Measurements from ENCODE around the gene SLC22A23. TPM values are rescaled to one million over a fixed set of nuclear protein-coding genes. Genes with fewer than 3 reads are reported as not detected.

The SLC22A23 gene
- total and polyA plus RNA-seq, 4 donors, result 4.9 to 45.4 (median 19.7) TPM

- no peaks in the 10 kb centered on the region for H3K36me3 ChIP-seq (ENCODE audit: control insufficient read depth in 4 of 4, insufficient read depth in 3 of 4, low read depth in 1 of 4, low read length in 3 of 4)
- no peak overlapping the region for H3K9ac ChIP-seq (ENCODE audit: low read depth in 1 of 2, low read length in 2 of 2)
- 80% methylated on average over 8 of the region's 8 CpGs for WGBS
- no peaks in the 10 kb centered on the region for H3K27me3 ChIP-seq (ENCODE audit: control insufficient read depth in 4 of 4, insufficient read depth in 4 of 4, low read length in 3 of 4)
- TF ChIP-seq TAF1 (conservative IDR thresholded peaks at IDR 0.05) (no peak), ATF3 (IDR thresholded peaks at IDR 0.05) (peak; percentile 50), JUND (IDR thresholded peaks at IDR 0.05) (peak; percentile 14 to 48), FOXA1 (IDR thresholded peaks at IDR 0.05) (no peak), HNF4A (conservative IDR thresholded peaks at IDR 0.05) (peak in 1 of 2 donors; percentile 28), GABPA (IDR thresholded peaks at IDR 0.05 in 1 of 2, conservative IDR thresholded peaks at IDR 0.05 in 1 of 2) (no peak), FOXA2 (IDR thresholded peaks at IDR 0.05) (no peak), NR2F2 (IDR thresholded peaks at IDR 0.05) (no peak), RAD21 (IDR thresholded peaks at IDR 0.05) (no peak), MAX (IDR thresholded peaks at IDR 0.05) (no peak), SP1 (IDR thresholded peaks at IDR 0.05) (no peak), EGR1 (IDR thresholded peaks at IDR 0.05; ENCODE audit: low read depth in 2 of 2) (no peak)
- TF ChIP-seq, protein P1, sequence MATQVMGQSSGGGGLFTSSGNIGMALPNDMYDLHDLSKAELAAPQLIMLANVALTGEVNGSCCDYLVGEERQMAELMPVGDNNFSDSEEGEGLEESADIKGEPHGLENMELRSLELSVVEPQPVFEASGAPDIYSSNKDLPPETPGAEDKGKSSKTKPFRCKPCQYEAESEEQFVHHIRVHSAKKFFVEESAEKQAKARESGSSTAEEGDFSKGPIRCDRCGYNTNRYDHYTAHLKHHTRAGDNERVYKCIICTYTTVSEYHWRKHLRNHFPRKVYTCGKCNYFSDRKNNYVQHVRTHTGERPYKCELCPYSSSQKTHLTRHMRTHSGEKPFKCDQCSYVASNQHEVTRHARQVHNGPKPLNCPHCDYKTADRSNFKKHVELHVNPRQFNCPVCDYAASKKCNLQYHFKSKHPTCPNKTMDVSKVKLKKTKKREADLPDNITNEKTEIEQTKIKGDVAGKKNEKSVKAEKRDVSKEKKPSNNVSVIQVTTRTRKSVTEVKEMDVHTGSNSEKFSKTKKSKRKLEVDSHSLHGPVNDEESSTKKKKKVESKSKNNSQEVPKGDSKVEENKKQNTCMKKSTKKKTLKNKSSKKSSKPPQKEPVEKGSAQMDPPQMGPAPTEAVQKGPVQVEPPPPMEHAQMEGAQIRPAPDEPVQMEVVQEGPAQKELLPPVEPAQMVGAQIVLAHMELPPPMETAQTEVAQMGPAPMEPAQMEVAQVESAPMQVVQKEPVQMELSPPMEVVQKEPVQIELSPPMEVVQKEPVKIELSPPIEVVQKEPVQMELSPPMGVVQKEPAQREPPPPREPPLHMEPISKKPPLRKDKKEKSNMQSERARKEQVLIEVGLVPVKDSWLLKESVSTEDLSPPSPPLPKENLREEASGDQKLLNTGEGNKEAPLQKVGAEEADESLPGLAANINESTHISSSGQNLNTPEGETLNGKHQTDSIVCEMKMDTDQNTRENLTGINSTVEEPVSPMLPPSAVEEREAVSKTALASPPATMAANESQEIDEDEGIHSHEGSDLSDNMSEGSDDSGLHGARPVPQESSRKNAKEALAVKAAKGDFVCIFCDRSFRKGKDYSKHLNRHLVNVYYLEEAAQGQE (IDR thresholded peaks at IDR 0.05), result no peak
- TF ChIP-seq, protein P2, sequence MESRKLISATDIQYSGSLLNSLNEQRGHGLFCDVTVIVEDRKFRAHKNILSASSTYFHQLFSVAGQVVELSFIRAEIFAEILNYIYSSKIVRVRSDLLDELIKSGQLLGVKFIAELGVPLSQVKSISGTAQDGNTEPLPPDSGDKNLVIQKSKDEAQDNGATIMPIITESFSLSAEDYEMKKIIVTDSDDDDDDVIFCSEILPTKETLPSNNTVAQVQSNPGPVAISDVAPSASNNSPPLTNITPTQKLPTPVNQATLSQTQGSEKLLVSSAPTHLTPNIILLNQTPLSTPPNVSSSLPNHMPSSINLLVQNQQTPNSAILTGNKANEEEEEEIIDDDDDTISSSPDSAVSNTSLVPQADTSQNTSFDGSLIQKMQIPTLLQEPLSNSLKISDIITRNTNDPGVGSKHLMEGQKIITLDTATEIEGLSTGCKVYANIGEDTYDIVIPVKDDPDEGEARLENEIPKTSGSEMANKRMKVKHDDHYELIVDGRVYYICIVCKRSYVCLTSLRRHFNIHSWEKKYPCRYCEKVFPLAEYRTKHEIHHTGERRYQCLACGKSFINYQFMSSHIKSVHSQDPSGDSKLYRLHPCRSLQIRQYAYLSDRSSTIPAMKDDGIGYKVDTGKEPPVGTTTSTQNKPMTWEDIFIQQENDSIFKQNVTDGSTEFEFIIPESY (IDR thresholded peaks at IDR 0.05), result no peak
- TF ChIP-seq, protein P3, sequence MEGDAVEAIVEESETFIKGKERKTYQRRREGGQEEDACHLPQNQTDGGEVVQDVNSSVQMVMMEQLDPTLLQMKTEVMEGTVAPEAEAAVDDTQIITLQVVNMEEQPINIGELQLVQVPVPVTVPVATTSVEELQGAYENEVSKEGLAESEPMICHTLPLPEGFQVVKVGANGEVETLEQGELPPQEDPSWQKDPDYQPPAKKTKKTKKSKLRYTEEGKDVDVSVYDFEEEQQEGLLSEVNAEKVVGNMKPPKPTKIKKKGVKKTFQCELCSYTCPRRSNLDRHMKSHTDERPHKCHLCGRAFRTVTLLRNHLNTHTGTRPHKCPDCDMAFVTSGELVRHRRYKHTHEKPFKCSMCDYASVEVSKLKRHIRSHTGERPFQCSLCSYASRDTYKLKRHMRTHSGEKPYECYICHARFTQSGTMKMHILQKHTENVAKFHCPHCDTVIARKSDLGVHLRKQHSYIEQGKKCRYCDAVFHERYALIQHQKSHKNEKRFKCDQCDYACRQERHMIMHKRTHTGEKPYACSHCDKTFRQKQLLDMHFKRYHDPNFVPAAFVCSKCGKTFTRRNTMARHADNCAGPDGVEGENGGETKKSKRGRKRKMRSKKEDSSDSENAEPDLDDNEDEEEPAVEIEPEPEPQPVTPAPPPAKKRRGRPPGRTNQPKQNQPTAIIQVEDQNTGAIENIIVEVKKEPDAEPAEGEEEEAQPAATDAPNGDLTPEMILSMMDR (IDR thresholded peaks at IDR 0.05; ENCODE audit: low read depth, low read length, missing input control), result no peak
- peaks cover 0 to 5% (median 3%) of the 10 kb centered on the region in 4 donors for H3K4me1 ChIP-seq (ENCODE audit: control insufficient read depth in 4 of 4, insufficient read depth in 4 of 4, low read length in 3 of 4)
- H3K4me3 ChIP-seq (ENCODE audit: low read depth in 1 of 3, low read length in 3 of 3), result no peak overlapping the region
- no peak for DNase-seq (ENCODE audit: low spot score)
- no peak overlapping the region for H3K27ac ChIP-seq (ENCODE audit: low read depth in 1 of 2, low read length in 2 of 2)
- peaks cover 0 to 6% (median 0%) of the 10 kb centered on the region in 4 donors for H3K9me3 ChIP-seq (ENCODE audit: control insufficient read depth in 4 of 4, low read length in 3 of 4)
Observed at GRCh38 chr6:3244003-3244831, 212.6 kb downstream of the SLC22A23 start.
